Activated naive CD4-positive, alpha-beta T cell (primary cell): ENCODE measurements around the gene INHBB.

Experiments used
- DNase-seq, 4 experiments: peaks; one replicate each; lab custom pipeline; 2025; lab: John Stamatoyannopoulos, UW

Gene INHBB

GRCh38 chr2:120398051-120398995 lies 52.4 kb downstream of the INHBB start:
- DNase-seq: no peak

DNA sequence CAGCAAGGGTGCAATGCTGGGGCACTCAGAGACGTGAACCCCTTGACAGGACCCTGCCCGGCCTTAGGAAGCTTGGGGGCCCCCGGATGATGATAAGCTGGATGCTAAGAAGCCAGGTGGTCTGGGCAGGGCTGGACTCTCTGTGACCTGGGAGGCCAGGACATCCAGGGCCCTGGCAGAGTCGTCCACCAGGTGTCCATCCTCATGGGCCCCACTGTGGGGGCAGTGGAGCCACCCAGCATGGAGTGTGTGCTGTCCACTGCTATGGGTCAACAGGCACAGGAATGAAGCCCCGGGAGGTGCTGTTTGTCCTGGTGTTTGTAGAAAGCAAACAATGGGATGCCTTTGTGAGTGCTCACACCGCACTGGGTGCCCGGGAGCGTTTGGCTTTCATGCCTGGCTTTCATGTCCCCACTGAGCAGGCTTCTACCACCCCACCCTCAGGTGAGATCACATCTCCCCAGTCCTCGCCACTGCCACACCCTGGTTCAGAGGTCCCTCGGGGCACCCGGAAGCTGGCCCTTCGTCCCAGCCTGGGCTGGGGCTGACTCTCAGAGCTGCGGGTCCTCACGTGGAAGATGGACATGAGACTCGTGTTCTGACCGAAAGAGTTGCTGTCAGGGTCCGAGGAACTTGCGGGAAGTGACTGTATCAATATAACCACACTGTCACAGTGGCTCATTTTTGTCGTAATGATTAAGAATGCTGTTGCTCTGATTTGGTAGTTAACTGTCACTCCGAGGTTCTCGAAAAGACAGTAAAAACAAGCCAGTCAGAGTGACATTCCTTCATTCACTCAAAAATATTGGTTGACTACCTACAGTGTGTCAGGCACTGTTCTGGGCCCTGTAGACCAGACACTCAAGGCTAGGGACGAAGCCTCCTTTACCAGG lies 53.3 kb downstream of the INHBB start:
- no peak for DNase-seq

DNA sequence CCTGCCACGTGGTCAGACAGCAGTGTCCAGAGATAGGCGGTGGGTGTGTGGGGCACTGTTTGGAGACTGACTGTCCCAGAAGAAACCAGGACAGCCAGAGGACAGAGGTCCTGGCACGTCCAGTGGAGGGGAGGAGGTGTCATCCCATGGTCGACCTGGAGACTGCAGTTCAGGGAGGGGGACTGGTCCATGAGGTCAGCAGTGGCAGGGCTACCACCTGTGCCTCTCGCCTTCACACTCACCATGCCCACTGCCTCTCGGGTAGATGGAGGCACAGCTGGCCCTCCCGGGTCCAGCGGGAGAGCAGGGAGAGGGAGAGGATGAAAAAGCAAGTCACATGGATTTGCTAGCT lies 53.9 kb downstream of the INHBB start:
- DNase-seq: no peak

DNA sequence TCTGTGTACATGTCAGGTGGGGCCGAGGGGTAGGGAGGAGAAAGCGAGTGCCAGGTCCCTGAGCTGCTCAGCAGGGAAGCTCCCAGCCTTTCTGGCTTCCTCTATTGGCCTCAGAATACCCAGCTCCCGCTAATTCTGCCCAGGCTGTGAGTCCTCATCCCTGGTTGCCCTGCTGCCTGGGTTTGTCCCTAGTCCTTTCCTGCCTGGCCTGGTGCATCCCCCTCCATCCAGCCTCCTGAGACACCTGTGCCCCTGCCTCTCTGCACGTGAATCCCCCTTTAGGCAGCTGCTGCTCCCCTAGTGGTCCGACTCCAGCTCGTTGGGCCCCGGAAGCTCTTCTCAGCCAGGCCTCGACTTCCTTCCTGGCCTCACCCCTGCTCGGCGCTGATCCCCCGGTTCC lies 54.6 kb downstream of the INHBB start:
- DNase-seq: no peak
